Measurements from ENCODE around the gene DDX23.

The DDX23 gene

GRCh38 chr12:48787791-48788523, 64.0 kb downstream of the DDX23 start:
- Mint-ChIP-seq H3K9me3 (no peaks in the 10 kb centered on the region), H3K27me3 (ENCODE audit: low read depth, poor library complexity) (peaks cover 8% of the 10 kb centered on the region), H3K27ac (no peak overlapping the region), H3K4me1 (peaks cover 45% of the 10 kb centered on the region), H3K4me3 (peak overlapping the region; percentile 95), H3K36me3 (ENCODE audit: low read depth) (no peaks in the 10 kb centered on the region)
- no peak for DNase-seq
- TF ChIP-seq, protein P1, sequence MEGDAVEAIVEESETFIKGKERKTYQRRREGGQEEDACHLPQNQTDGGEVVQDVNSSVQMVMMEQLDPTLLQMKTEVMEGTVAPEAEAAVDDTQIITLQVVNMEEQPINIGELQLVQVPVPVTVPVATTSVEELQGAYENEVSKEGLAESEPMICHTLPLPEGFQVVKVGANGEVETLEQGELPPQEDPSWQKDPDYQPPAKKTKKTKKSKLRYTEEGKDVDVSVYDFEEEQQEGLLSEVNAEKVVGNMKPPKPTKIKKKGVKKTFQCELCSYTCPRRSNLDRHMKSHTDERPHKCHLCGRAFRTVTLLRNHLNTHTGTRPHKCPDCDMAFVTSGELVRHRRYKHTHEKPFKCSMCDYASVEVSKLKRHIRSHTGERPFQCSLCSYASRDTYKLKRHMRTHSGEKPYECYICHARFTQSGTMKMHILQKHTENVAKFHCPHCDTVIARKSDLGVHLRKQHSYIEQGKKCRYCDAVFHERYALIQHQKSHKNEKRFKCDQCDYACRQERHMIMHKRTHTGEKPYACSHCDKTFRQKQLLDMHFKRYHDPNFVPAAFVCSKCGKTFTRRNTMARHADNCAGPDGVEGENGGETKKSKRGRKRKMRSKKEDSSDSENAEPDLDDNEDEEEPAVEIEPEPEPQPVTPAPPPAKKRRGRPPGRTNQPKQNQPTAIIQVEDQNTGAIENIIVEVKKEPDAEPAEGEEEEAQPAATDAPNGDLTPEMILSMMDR (IDR thresholded peaks at IDR 0.05): no peak

GRCh38 chr12:48786591-48787544, 65.1 kb downstream of the DDX23 start:
- DNase-seq: no peak
- TF ChIP-seq, protein P1 (IDR thresholded peaks at IDR 0.05): no peak
- Mint-ChIP-seq H3K27ac (no peak overlapping the region), H3K27me3 (ENCODE audit: low read depth, poor library complexity) (peaks cover 8% of the 10 kb centered on the region), H3K36me3 (ENCODE audit: low read depth) (no peaks in the 10 kb centered on the region), H3K4me3 (peak overlapping the region; percentile 95), H3K9me3 (no peaks in the 10 kb centered on the region), H3K4me1 (peaks cover 45% of the 10 kb centered on the region)

DNA sequence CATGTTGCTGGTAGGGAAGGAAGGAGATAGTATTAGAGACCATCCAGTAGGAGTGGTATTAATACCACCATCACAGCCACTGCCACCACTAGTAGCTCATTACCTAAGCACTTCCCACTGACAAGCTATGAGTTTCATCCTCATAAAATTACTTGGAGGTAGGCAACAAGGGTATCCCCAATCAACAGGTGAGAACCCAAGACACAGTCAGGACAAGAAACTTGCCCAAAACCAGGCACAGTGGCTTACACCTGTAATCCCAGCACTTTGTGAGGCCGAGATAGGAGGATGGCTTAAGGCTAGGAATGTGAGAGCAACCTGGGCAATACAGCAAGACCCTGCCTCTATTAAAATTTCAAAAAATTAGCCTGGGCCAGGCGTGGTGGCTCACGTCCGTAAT, 68.5 kb downstream of the DDX23 start:
- no peak overlapping the region for H3K27ac Mint-ChIP-seq
- H3K27me3 Mint-ChIP-seq (ENCODE audit: low read depth, poor library complexity): peaks cover 8% of the 10 kb centered on the region
- no peak overlapping the region for H3K4me3 Mint-ChIP-seq
- no peaks in the 10 kb centered on the region for H3K9me3 Mint-ChIP-seq
- peaks cover 32% of the 10 kb centered on the region for H3K4me1 Mint-ChIP-seq
- no peaks in the 10 kb centered on the region for H3K36me3 Mint-ChIP-seq (ENCODE audit: low read depth)
- TF ChIP-seq, protein P1 (IDR thresholded peaks at IDR 0.05): no peak
- no peak for DNase-seq

DNA sequence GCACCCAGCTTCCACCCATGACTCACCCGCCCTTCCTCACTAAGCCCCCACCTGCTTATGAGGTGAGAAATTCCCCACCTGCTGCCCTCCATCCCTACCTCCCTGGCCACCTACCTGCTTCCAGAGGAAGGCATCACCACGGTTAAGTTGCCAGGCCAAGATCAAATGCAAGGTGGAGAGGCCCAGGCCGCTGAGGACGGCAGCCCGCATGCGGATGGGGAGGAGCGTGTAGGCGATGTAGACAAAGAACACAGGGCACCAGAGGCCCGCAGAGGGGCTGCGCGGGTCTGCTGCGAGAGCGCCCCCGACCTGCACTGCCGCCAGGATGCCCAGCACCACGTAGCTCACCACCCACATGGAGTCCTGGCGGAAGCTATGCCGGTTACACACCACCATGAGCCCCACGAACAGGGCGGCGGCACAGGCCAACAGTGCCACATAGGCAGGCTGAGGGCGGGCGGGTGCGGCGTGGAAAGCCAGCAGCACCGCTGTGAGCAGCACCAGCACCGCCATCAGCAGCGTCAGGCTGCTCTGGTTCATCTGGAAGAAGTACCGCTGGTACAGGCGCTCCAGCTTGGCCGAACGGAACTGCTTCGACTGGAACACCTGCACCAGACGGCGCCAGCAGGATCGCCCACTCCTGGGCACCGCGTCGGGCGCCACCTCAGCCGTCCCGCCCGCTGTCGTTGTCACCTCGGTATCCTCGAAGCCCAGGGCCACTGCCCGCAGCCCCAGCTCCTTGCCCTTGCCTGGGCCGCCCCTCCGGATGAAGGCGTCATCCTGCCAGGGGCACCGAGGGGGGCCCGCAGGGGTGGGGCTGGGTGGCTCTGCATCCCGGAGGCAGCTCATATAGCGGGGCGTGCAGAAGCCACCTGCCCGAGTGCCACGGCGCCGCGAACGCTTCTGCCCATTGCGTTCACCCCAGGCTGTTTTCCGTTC, 69.2 kb downstream of the DDX23 start:
- Mint-ChIP-seq H3K27me3 (ENCODE audit: low read depth, poor library complexity) (peaks cover 5% of the 10 kb centered on the region), H3K4me1 (peaks cover 25% of the 10 kb centered on the region), H3K4me3 (no peak overlapping the region), H3K36me3 (ENCODE audit: low read depth) (peaks cover 1% of the 10 kb centered on the region), H3K27ac (no peak overlapping the region), H3K9me3 (no peaks in the 10 kb centered on the region)
- no peak for DNase-seq
- TF ChIP-seq, protein P1 (IDR thresholded peaks at IDR 0.05): no peak

- H3K4me3 Mint-ChIP-seq: no peak overlapping the region
- H3K9me3 Mint-ChIP-seq: no peaks in the 10 kb centered on the region
- H3K27me3 Mint-ChIP-seq (ENCODE audit: low read depth, poor library complexity): peaks cover 4% of the 10 kb centered on the region
- DNase-seq: no peak
- H3K36me3 Mint-ChIP-seq (ENCODE audit: low read depth): peaks cover 8% of the 10 kb centered on the region
- TF ChIP-seq, protein P1 (IDR thresholded peaks at IDR 0.05): no peak
- peaks cover 17% of the 10 kb centered on the region for H3K4me1 Mint-ChIP-seq
- H3K27ac Mint-ChIP-seq: no peak overlapping the region
These were observed 70.1 kb downstream of the DDX23 start for GRCh38 chr12:48781750-48782456.

All from nephron progenitor cell (in vitro differentiated cells).